ENCODE measurements around the gene PDE3B.
"Not testable (repeated sequence)": the region's sequence is repeated elsewhere in the genome, so short reads cannot be mapped to it uniquely, and the experiment has no call there.

PDE3B gene

GRCh38 chr11:14759300-14760012 is 115.9 kb downstream of the PDE3B start:
- H3K9me3 ChIP-seq (ENCODE audit: low read length); H3K4me3 ChIP-seq (ENCODE audit: low read depth in 1 of 2, low read length in 2 of 2); H3K36me3 ChIP-seq (ENCODE audit: insufficient read depth, low read length); H3K27ac ChIP-seq (ENCODE audit: low read depth, low read length); H3K4me1 ChIP-seq (ENCODE audit: insufficient read depth, low read length); H3K9ac ChIP-seq (ENCODE audit: low read length); H3K27me3 ChIP-seq (ENCODE audit: control insufficient read depth in 1 of 2, insufficient read depth in 2 of 2, low read length in 2 of 2): not testable (repeated sequence)

DNA sequence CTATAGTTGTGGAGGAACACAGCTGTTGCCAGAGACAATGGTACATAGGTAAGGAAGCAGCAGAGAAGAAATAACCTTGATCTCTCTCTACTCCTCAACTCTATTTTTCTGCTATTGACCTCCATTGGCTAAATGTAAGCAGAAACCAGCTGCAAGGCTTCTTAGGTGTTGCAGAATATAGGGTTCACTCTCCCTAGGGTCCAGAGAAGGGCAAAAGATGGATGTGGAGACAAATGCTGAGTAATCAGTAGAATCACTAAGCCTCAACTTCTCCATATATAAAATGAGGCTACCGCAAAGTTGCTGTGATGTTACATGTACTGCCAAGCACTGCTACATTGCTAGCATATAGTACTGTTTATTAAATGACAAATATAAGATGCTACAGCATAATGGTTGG is 120.6 kb downstream of the PDE3B start:
- Histone ChIP-seq H3K36me3 (ENCODE audit: insufficient read depth, low read length) (no peaks in the 10 kb centered on the region), H3K9me3 (ENCODE audit: low read length) (no peaks in the 10 kb centered on the region), H3K4me1 (ENCODE audit: insufficient read depth, low read length) (peaks cover 23% of the 10 kb centered on the region), H3K4me3 (ENCODE audit: low read depth in 1 of 2, low read length in 2 of 2) (no peak overlapping the region), H3K9ac (ENCODE audit: low read length) (no peak overlapping the region), H3K27me3 (ENCODE audit: control insufficient read depth in 1 of 2, insufficient read depth in 2 of 2, low read length in 2 of 2) (no peaks in the 10 kb centered on the region), H3K27ac (ENCODE audit: low read depth, low read length) (no peak overlapping the region)

DNA sequence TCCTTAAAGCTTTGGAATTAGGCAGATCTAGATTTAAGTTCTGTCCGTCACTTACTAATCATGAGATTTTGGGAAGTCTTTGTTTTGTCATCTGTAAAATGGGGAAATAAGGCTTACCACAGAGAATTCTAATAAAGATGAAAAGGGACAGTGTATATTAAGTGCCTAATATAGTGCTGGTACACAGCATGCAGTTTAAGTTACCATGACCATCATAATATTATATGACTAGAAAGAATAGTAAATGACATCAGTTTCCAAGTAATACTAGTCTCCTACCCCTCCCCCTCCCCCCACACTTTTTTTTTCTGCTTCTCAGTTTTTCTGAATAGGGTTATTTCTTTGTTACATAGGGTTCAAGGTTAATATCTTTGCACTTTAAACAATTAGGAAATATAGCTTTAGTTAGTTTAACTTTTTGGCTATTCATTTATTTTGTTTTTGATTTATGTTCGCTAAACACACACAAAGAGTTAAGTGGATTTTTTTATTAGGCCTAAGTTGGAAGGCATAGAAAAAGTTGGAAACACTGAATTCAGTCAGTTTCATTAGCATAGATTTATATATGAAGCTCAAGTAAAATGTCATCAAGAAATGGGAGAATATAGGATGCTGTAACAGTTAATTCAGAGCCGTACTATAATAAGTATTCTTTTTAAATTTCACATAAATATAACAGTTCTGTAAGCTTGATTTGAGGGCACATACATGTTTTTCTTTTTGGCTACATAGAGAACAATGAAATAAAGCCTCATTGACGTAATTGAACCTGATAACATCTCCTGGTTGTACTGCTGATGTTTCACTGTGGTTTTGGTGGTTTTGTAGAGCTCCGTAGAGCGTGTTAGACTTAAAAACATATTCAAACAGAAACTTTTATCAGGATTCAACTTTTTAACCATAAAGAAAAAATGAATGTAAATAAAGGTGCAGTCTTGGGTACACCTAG is 121.2 kb downstream of the PDE3B start:
- Histone ChIP-seq H3K36me3 (ENCODE audit: insufficient read depth, low read length) (no peaks in the 10 kb centered on the region), H3K9ac (ENCODE audit: low read length) (no peak overlapping the region), H3K4me3 (ENCODE audit: low read depth in 1 of 2, low read length in 2 of 2) (no peak overlapping the region), H3K27ac (ENCODE audit: low read depth, low read length) (no peak overlapping the region), H3K9me3 (ENCODE audit: low read length) (no peaks in the 10 kb centered on the region), H3K4me1 (ENCODE audit: insufficient read depth, low read length) (peaks cover 20% of the 10 kb centered on the region), H3K27me3 (ENCODE audit: control insufficient read depth in 1 of 2, insufficient read depth in 2 of 2, low read length in 2 of 2) (no peaks in the 10 kb centered on the region)

DNA sequence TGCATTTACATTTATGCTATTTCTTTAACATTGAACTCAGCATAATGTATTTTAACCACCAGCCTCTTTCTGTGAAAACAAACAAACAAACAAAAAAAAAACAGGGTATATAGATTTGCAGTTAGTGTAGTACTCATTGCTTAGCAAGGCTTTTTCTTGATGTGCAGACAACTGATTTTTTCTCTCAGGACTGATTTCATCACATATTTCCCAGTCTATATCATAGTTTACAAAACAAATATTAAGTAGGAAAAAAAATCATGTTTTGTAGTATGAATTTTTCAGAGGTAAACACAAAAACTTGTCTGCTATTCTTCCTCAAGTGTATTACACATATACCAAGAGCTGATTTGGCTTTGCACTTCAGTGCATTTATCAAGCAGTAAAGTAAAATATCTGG is 123.0 kb downstream of the PDE3B start:
- Histone ChIP-seq H3K27me3 (ENCODE audit: control insufficient read depth in 1 of 2, insufficient read depth in 2 of 2, low read length in 2 of 2) (no peaks in the 10 kb centered on the region), H3K4me3 (ENCODE audit: low read depth in 1 of 2, low read length in 2 of 2) (no peak overlapping the region), H3K9me3 (ENCODE audit: low read length) (no peaks in the 10 kb centered on the region), H3K4me1 (ENCODE audit: insufficient read depth, low read length) (peaks cover 32% of the 10 kb centered on the region), H3K9ac (ENCODE audit: low read length) (no peak overlapping the region), H3K27ac (ENCODE audit: low read depth, low read length) (no peak overlapping the region), H3K36me3 (ENCODE audit: insufficient read depth, low read length) (no peaks in the 10 kb centered on the region)

DNA sequence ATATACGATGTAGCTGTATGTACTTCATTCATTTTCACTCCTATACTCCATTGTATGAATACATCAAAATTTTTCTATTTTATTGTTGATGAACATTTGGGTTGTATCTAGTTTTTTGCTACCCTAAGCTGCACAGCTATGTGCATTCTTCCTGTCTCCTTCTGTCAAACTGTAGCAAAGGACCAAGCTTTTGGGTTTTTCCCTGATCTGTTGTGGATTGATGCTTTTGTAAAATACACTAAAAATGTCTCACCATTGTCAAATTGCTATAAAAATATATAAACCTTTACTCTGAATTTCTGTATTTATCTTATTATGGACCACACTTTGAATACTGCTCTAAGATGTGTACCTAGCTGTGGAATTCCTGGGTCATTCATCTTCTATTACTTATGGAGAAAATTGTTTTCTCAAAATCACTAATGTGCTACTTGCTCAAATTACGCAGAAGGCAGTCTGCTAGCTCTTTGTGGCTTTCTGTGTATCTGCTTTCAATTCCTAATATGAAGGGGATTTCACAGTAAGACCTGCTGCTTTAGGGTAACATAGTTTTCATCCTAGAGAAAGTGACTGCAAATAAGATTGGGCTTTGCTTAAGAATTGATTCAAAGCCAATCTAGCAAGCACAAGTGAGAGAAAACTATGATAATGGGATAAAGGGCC is 125.1 kb downstream of the PDE3B start:
- H3K27ac ChIP-seq (ENCODE audit: low read depth, low read length), result no peak overlapping the region
- peaks cover 37% of the 10 kb centered on the region for H3K4me1 ChIP-seq (ENCODE audit: insufficient read depth, low read length)
- H3K36me3 ChIP-seq (ENCODE audit: insufficient read depth, low read length), result no peaks in the 10 kb centered on the region
- no peak overlapping the region for H3K4me3 ChIP-seq (ENCODE audit: low read depth in 1 of 2, low read length in 2 of 2)
- no peaks in the 10 kb centered on the region for H3K9me3 ChIP-seq (ENCODE audit: low read length)
- H3K27me3 ChIP-seq (ENCODE audit: control insufficient read depth in 1 of 2, insufficient read depth in 2 of 2, low read length in 2 of 2), result no peaks in the 10 kb centered on the region
- H3K9ac ChIP-seq (ENCODE audit: low read length), result no peak overlapping the region

GRCh38 chr11:14773755-14774154 is 130.2 kb downstream of the PDE3B start:
- H3K4me3 ChIP-seq (ENCODE audit: low read depth in 1 of 2, low read length in 2 of 2), result no peak overlapping the region
- no peaks in the 10 kb centered on the region for H3K36me3 ChIP-seq (ENCODE audit: insufficient read depth, low read length)
- peaks cover 35% of the 10 kb centered on the region for H3K4me1 ChIP-seq (ENCODE audit: insufficient read depth, low read length)
- no peak overlapping the region for H3K27ac ChIP-seq (ENCODE audit: low read depth, low read length)
- no peak overlapping the region for H3K9ac ChIP-seq (ENCODE audit: low read length)
- no peaks in the 10 kb centered on the region for H3K9me3 ChIP-seq (ENCODE audit: low read length)
- no peaks in the 10 kb centered on the region for H3K27me3 ChIP-seq (ENCODE audit: control insufficient read depth in 1 of 2, insufficient read depth in 2 of 2, low read length in 2 of 2)

DNA sequence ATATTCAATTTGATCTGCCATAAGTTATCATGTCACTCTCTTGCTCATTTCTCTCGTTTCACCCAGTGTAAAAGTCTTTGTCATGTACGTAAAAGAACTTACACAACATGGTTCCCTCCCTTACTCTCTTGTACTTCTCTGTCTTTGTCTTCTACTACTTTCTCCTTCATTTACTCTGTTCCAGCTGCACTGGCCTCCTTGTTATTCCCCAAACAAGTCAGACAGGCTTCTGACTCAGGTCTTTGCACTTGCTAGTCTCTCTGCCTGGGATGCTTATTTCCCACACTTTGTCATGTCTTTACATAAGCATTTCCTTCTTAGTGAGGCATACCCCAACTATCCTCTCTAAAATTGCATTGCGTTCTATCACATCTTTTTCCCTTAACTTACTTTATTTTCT is 131.1 kb downstream of the PDE3B start:
- Histone ChIP-seq H3K4me1 (ENCODE audit: insufficient read depth, low read length) (peaks cover 30% of the 10 kb centered on the region), H3K27ac (ENCODE audit: low read depth, low read length) (no peak overlapping the region), H3K4me3 (ENCODE audit: low read depth in 1 of 2, low read length in 2 of 2) (no peak overlapping the region), H3K9me3 (ENCODE audit: low read length) (no peaks in the 10 kb centered on the region), H3K27me3 (ENCODE audit: control insufficient read depth in 1 of 2, insufficient read depth in 2 of 2, low read length in 2 of 2) (no peaks in the 10 kb centered on the region), H3K36me3 (ENCODE audit: insufficient read depth, low read length) (no peaks in the 10 kb centered on the region), H3K9ac (ENCODE audit: low read length) (no peak overlapping the region)

GRCh38 chr11:14775897-14776296 is 132.3 kb downstream of the PDE3B start:
- Histone ChIP-seq H3K4me3 (ENCODE audit: low read depth in 1 of 2, low read length in 2 of 2) (no peak overlapping the region), H3K9me3 (ENCODE audit: low read length) (no peaks in the 10 kb centered on the region), H3K27me3 (ENCODE audit: control insufficient read depth in 1 of 2, insufficient read depth in 2 of 2, low read length in 2 of 2) (no peaks in the 10 kb centered on the region), H3K27ac (ENCODE audit: low read depth, low read length) (no peak overlapping the region), H3K36me3 (ENCODE audit: insufficient read depth, low read length) (no peaks in the 10 kb centered on the region), H3K9ac (ENCODE audit: low read length) (no peak overlapping the region), H3K4me1 (ENCODE audit: insufficient read depth, low read length) (peaks cover 22% of the 10 kb centered on the region)

DNA sequence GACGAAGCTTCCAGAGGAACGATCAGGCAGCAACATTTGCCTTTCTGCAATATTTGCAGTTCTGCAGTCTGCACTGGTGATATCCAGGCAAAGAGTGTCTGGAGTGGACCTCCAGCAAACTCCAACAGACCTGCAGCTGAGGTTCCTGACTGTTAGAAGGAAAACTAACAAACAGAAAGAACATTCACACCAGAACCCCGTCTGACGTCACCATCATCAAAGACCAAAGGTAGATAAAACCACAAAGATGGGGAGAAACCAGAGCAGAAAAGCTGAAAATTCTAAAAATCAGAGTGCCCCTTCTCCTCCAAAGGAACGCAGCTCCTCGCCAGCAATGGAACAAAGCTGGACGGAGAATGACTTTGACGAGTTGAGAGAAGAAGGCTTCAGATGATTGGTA is 134.9 kb downstream of the PDE3B start:
- not testable (repeated sequence) for H3K36me3 ChIP-seq (ENCODE audit: insufficient read depth, low read length); H3K27me3 ChIP-seq (ENCODE audit: control insufficient read depth in 1 of 2, insufficient read depth in 2 of 2, low read length in 2 of 2); H3K9me3 ChIP-seq (ENCODE audit: low read length); H3K4me3 ChIP-seq (ENCODE audit: low read depth in 1 of 2, low read length in 2 of 2); H3K27ac ChIP-seq (ENCODE audit: low read depth, low read length); H3K9ac ChIP-seq (ENCODE audit: low read length)
- H3K4me1 ChIP-seq (ENCODE audit: insufficient read depth, low read length), result peaks cover 14% of the 10 kb centered on the region

- H3K4me3 ChIP-seq (ENCODE audit: low read depth in 1 of 2, low read length in 2 of 2), result no peak overlapping the region
- H3K27me3 ChIP-seq (ENCODE audit: control insufficient read depth in 1 of 2, insufficient read depth in 2 of 2, low read length in 2 of 2), result no peaks in the 10 kb centered on the region
- H3K9ac ChIP-seq (ENCODE audit: low read length), result no peak overlapping the region
- no peaks in the 10 kb centered on the region for H3K9me3 ChIP-seq (ENCODE audit: low read length)
- H3K27ac ChIP-seq (ENCODE audit: low read depth, low read length), result no peak overlapping the region
- no peaks in the 10 kb centered on the region for H3K36me3 ChIP-seq (ENCODE audit: insufficient read depth, low read length)
- H3K4me1 ChIP-seq (ENCODE audit: insufficient read depth, low read length), result no peaks in the 10 kb centered on the region
These were observed 140.2 kb downstream of the PDE3B start for GRCh38 chr11:14783788-14784187.

- H3K27me3 ChIP-seq (ENCODE audit: control insufficient read depth in 1 of 2, insufficient read depth in 2 of 2, low read length in 2 of 2), result no peaks in the 10 kb centered on the region
- H3K4me1 ChIP-seq (ENCODE audit: insufficient read depth, low read length), result no peaks in the 10 kb centered on the region
- no peak overlapping the region for H3K9ac ChIP-seq (ENCODE audit: low read length)
- no peaks in the 10 kb centered on the region for H3K9me3 ChIP-seq (ENCODE audit: low read length)
- no peaks in the 10 kb centered on the region for H3K36me3 ChIP-seq (ENCODE audit: insufficient read depth, low read length)
- H3K27ac ChIP-seq (ENCODE audit: low read depth, low read length), result no peak overlapping the region
- H3K4me3 ChIP-seq (ENCODE audit: low read depth in 1 of 2, low read length in 2 of 2), result no peak overlapping the region
These were observed 140.6 kb downstream of the PDE3B start for GRCh38 chr11:14784230-14784629.

All from muscle layer of colon (tissue), 2 donors.